ENCODE data around the gene NRG3.
"Not testable (repeated sequence)": the region's sequence is repeated elsewhere in the genome, so short reads cannot be mapped to it uniquely, and the experiment has no call there.

Gene NRG3

GRCh38 chr10:82934947-82935346 lies 1060.0 kb downstream of the NRG3 start:
- DNase-seq (ENCODE audit: insufficient read length, low spot score) (no peak), FAIRE-seq (no peak)

DNA sequence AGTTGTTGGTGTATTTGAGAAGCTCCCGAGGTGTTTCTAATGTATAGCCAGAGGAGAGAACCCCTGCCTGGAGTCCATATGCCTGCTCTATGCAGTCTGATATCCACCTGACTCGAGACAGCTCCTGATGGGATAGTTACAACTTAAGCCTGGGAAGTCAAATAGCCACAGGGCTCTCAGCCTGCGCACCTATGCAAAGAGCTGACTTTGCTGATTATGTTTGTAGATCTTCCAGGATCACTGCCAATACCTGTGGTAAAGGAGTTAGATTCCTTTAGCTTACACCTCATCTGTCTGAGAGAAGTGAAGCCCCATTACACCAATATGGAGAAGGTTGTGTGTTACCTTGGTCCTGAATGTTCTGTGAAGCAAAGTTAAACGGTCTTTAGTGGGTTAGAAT lies 1063.3 kb downstream of the NRG3 start:
- DNase-seq (ENCODE audit: insufficient read length, low spot score) (no peak), FAIRE-seq (no peak)

DNA sequence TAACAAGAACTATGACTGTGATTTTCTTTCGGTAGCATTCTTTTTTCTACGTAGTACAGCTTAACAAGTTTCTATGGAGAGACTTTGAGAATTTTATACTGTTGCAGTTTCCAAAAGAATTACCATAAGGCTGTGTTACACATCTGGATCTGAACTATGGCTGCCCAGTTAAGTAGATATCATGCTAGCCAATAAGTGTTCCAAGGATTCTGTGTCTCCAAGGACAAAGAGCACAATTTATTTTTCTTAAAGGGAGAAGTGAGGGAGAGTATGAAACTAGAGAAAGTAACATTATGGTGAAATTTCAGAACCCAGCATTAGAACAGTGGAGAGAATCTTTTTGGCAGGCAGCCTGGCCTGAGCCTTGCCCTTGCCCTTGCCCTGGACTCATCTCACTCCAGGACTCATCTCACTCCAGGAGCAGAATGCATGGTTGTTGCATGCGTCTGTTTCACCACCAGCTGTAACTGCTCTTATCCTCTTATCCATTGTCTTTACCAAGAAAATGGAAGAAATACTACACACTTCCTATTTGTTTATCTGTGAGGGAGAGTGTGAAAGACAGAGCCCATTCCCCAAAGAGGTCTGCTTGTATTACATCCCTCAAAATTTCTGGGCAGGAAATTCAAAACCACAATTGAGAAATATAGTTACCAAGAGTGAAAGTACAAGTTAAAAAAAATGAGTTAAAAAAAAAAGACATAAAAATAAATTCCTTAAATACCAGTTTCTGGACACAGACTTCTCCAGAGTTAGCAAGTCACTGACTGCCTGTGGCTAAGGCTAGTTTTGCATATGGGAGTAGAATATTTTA lies 1067.5 kb downstream of the NRG3 start:
- DNase-seq (ENCODE audit: insufficient read length, low spot score) (no peak), FAIRE-seq (no peak)

GRCh38 chr10:82943142-82943541 lies 1068.1 kb downstream of the NRG3 start:
- no peak for DNase-seq (ENCODE audit: insufficient read length, low spot score)
- no peak for FAIRE-seq

- FAIRE-seq (no peak), DNase-seq (ENCODE audit: insufficient read length, low spot score) (no peak)
Observed at GRCh38 chr10:82949816-82950575, 1075.0 kb downstream of the NRG3 start.

DNA sequence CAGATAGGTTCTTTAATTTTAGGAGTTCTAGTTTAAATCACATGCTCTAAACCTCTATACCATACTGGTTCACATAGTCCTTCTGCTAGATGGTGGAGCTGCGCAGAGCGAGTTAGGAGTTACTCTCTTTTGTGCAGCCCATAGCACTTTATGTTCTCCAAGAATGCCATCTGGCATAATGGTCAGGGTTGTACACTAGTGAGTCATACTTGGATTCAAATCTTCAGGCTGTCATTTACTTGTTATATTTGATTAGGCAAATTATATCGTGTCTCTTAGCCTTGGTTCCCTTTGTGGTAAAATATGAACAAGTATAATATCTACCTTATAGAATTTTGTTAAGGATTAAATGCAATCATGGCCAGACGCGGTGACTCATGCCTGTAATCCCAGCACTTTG lies 1078.3 kb downstream of the NRG3 start:
- no peak for FAIRE-seq
- no peak for DNase-seq (ENCODE audit: insufficient read length, low spot score)

DNA sequence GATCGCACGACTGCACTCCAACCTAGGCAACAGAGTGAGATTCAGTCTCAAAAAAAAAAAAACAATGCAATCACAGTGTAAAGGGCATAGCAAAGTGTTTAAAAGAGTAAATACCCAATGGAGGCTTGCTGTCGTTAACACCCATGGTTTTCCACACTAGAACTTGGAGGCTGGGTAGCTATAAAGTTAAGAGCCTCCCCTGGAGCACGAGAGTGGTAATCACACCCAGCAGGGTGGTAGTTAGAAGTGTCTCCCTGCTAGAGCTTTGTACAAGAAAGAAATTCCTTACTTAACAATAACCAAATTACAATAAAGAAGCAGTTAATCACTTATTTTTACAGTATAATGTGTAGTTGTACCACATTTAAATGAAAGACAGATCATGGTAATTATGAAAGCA lies 1078.9 kb downstream of the NRG3 start:
- FAIRE-seq (no peak), DNase-seq (ENCODE audit: insufficient read length, low spot score) (no peak)

- not testable (repeated sequence) for DNase-seq (ENCODE audit: insufficient read length, low spot score); FAIRE-seq
Observed at GRCh38 chr10:82960421-82961060, 1085.5 kb downstream of the NRG3 start.

- FAIRE-seq (no peak), DNase-seq (ENCODE audit: insufficient read length, low spot score) (no peak)
Observed at GRCh38 chr10:82961864-82962263, 1086.9 kb downstream of the NRG3 start.

- no peak for FAIRE-seq
- no peak for DNase-seq (ENCODE audit: insufficient read length, low spot score)
Observed at GRCh38 chr10:82966130-82966529, 1091.1 kb downstream of the NRG3 start.

DNA sequence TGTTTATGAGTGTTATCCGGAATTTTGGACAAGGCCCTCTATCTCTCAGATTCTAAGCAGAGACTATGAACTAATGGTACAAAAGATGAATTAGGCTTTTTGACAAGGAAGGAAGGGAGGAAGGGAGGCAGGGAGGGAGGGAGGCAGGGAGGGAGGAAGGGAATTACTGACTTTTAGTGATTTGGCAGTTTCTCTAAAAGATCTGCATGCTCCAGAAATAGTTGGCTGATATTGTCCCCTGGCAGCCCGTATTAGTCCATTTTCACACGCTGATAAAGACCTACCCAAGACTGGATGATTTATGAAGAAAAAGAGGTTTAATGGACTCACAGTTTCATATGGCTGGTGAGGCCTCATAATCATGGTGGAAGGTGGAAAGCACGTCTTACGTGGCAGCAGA lies 1093.5 kb downstream of the NRG3 start:
- FAIRE-seq = no peak

DNA sequence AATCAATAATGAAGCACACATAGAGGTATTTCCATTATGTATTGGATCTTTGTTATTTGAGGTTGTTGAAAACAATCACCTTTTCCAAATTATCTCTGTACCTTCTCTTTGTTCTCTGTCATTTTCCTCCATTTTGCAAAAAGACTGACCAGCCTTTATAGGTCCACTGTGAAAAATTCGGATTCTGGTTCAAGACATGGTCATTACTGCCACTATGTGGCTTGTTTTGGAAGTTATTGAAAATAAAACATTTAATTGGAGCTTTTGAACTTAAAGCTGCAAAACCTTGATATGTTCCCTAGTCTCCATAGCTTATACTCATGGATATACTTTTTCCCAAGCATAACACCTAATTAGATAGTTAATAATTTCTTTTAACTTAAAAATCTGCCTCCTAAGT lies 1094.4 kb downstream of the NRG3 start:
- DNase-seq (ENCODE audit: insufficient read length, low spot score) (no peak), FAIRE-seq (no peak)

More for the DNA sequence above, 1093.5 kb downstream of the NRG3 start:
- DNase-seq (ENCODE audit: insufficient read length, low spot score) = no peak

GRCh38 chr10:82980321-82980720 lies 1105.3 kb downstream of the NRG3 start:
- no peak for DNase-seq (ENCODE audit: insufficient read length, low spot score)
- FAIRE-seq = no peak

DNA sequence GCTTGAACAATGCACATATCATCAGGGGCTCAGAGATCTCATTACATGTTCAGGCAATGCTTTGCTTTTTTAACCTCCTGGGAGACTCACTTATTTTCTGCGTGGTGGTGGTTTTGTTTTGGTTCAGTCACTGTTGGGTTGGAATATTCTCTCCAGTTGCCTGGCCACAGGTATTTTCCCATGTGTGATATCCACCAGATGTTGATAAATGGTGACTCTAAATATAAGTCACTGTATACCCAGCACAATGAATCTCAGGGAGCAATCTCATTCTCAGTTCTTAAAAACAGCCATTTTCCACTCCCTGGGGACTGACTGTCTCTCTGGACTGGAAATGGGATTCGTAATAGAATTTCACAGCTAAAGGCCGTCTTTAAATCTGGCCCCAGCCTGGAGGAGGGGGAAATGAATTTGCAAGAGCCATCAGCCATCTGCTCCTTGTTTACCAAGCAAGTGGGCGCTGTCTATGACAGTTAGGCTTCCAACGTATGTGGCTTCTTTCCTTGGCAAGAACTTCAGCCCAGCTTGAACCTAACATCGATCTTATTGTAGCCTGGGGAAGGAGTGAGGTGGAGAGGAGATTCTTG lies 1106.2 kb downstream of the NRG3 start:
- no peak for FAIRE-seq
- no peak for DNase-seq (ENCODE audit: insufficient read length, low spot score)

DNA sequence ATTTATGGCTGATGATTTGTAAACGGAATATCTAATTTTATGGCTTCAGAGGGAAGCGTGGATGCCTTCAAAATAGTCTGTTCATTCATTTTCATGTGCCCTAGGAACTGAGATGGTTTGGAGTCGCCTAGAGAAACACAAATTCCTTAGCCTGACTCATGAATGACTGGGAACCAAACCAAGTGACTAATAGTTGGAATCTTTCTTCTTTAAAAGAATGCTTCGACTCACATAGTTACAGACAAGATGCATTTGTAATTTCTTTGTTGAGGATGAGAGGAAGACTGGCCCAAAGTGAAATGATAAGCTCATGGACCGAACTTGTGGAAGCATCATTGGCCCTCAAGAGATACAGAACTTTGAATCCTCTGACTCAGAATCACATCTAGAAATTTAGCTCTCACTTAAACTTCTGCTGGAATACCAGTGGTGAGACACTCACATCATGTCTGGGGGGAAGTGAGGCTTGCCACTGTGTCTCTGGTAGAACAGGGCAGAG lies 1107.2 kb downstream of the NRG3 start:
- DNase-seq (ENCODE audit: insufficient read length, low spot score) = no peak
- FAIRE-seq = no peak

DNA sequence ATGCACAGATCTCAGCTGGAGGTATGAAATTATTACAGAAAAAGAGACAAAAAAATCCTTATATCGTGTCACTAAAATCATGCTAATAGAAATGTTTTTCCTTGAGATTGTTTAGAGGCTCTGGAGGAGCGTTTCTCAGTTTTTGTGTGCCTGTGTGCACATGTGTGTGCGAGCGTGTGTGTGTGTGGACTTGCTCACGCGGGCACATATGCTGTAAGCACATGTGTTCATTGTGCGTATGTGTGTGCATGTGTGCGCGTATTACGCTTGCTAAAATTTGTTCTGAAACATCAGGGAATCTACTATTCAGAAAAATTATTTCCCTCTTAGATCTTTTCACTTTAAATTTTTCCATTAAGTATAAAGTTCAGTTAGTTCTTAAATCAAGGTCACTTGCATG lies 1111.2 kb downstream of the NRG3 start:
- FAIRE-seq (no peak), DNase-seq (ENCODE audit: insufficient read length, low spot score) (no peak)

DNA sequence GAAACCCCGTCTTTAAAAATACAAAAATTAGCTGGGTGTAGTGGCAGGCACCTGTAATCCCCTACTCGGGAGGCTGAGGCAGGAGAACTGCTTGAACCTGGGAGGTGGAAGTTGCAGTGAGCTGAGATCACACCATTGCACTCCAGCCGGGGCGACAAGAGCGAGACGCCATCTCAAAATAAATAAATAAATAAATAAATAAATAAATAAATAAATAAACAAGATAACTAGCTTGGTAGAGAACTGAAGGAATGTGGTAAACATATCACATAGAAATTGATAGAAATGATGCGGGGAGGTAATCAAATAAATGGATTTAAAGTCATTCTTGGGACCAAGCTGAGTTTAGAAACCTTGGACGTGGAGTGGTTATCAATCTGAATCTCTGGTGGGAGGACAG lies 1131.5 kb downstream of the NRG3 start:
- DNase-seq (ENCODE audit: insufficient read length, low spot score); FAIRE-seq: not testable (repeated sequence)

DNA sequence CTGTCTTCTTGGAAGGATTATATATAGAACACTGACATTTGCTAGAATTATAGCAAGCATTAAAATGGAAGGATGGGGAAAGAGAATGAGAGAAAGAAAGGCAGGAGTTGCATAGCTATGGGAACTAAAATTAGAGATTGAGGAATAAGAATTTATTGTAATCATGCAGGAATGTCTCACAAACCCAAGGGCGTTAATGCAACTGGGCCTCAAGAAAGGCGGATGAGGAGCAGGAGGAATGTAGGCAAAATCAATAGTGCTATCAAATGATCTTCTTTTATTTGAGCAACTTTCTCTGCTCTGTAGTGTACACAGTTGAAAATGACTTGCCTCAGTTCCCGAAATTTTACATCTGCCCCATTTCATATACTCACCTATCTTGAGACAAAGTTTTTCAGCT lies 1132.5 kb downstream of the NRG3 start:
- FAIRE-seq (no peak), DNase-seq (ENCODE audit: insufficient read length, low spot score) (no peak)

DNA sequence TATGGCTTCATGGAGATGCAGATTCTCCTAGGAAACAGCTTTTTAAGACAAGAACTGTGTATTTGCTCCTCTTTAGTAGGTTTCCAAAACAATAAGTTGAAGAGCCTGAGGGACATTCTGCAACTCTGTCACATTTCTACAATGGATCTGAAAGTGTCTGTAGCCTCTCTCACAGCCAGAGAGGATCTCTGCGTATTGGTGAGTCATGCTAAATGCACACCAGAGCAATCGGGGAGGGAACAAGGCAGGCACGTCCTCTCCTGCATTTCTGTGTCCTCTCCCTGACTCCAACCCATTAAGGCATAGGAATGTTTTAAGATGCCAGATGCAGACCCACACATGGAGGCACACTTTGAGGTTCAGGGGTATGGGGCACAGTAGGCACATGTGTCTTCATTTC lies 1137.9 kb downstream of the NRG3 start:
- DNase-seq (ENCODE audit: insufficient read length, low spot score) (no peak), FAIRE-seq (no peak)

- FAIRE-seq = no peak
- no peak for DNase-seq (ENCODE audit: insufficient read length, low spot score)
Observed at GRCh38 chr10:83017076-83017867, 1142.3 kb downstream of the NRG3 start.
